Measurements from ENCODE around the gene IFIT1B.

Gene IFIT1B

DNA sequence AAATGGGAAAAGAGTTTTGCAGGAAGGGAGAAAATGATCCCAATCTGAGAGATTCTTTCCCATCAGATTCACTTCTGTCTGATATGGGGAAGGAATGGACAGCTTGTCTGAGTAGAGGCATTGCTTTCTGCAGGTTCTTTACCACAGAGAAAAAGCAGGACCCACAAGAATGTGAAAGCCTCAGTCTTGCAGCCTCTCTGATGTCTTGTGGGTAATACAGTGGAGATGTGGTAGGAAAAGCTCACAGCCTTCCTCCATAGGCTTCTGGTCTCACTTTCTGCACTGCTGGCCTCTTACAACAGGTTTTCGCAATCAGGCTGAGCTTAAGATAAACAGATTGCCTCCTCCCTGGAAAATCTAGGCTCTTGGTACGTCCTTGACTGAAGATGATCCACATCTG, 15.1 kb downstream of the IFIT1B start:
- TF ChIP-seq, protein P1, sequence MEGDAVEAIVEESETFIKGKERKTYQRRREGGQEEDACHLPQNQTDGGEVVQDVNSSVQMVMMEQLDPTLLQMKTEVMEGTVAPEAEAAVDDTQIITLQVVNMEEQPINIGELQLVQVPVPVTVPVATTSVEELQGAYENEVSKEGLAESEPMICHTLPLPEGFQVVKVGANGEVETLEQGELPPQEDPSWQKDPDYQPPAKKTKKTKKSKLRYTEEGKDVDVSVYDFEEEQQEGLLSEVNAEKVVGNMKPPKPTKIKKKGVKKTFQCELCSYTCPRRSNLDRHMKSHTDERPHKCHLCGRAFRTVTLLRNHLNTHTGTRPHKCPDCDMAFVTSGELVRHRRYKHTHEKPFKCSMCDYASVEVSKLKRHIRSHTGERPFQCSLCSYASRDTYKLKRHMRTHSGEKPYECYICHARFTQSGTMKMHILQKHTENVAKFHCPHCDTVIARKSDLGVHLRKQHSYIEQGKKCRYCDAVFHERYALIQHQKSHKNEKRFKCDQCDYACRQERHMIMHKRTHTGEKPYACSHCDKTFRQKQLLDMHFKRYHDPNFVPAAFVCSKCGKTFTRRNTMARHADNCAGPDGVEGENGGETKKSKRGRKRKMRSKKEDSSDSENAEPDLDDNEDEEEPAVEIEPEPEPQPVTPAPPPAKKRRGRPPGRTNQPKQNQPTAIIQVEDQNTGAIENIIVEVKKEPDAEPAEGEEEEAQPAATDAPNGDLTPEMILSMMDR (IDR thresholded peaks at IDR 0.05; ENCODE audit: low read depth, low read length) = no peak
- H3K4me3 ChIP-seq (ENCODE audit: low read depth, low read length) = no peak overlapping the region
- no peaks in the 10 kb centered on the region for H3K9me3 ChIP-seq (ENCODE audit: severe bottlenecking)
- no peaks in the 10 kb centered on the region for H3K27me3 ChIP-seq (ENCODE audit: insufficient read depth, low read depth, severe bottlenecking)
- H3K36me3 ChIP-seq = no peaks in the 10 kb centered on the region
- no peak overlapping the region for H3K27ac ChIP-seq
- no peak for DNase-seq

DNA sequence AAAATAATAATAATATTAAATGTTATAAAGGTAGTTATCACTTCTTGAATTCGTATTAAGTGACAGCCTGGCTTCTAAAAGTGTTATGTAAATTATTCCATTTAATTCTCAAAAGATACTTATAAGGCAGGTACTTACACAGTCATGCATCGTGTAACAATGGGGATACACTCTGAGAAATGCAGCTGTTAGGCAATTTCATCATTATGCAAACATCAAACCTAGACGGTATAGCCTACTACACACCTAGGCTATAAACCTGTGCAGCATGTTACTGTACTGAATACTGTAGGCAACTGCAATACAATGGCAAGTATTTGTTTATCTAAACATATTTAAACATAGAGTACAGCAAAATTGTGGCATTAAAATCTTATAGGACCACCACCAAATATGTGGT, 16.0 kb downstream of the IFIT1B start:
- no peaks in the 10 kb centered on the region for H3K9me3 ChIP-seq (ENCODE audit: severe bottlenecking)
- no peak overlapping the region for H3K4me3 ChIP-seq (ENCODE audit: low read depth, low read length)
- H3K36me3 ChIP-seq = no peaks in the 10 kb centered on the region
- H3K27ac ChIP-seq = no peak overlapping the region
- TF ChIP-seq, protein P1 (IDR thresholded peaks at IDR 0.05; ENCODE audit: low read depth, low read length) = no peak
- no peak for DNase-seq
- H3K27me3 ChIP-seq (ENCODE audit: insufficient read depth, low read depth, severe bottlenecking) = no peaks in the 10 kb centered on the region

DNA sequence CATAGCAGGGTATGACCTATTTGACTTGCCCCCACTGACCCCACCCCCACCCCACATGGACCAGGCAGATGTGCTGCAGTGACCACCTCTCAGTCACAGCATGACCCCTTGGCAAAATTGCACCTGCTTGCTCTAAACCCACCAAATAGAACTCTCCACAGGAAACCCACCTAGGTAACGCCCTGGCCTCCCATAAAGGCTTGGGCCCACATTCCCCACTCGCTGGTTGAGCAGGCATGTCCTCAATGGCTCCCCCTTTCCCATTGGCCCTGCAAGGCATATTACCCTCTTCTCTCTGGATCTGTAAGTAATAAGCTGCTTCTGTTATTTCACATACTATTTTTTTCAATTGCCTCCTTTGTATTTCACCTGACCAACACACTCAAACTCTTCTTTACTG, 17.3 kb downstream of the IFIT1B start:
- Histone ChIP-seq H3K9me3 (ENCODE audit: severe bottlenecking) (no peaks in the 10 kb centered on the region), H3K4me3 (ENCODE audit: low read depth, low read length) (no peak overlapping the region), H3K27me3 (ENCODE audit: insufficient read depth, low read depth, severe bottlenecking) (no peaks in the 10 kb centered on the region), H3K36me3 (no peaks in the 10 kb centered on the region), H3K27ac (no peak overlapping the region)
- no peak for DNase-seq
- TF ChIP-seq, protein P1 (IDR thresholded peaks at IDR 0.05; ENCODE audit: low read depth, low read length) = no peak

DNA sequence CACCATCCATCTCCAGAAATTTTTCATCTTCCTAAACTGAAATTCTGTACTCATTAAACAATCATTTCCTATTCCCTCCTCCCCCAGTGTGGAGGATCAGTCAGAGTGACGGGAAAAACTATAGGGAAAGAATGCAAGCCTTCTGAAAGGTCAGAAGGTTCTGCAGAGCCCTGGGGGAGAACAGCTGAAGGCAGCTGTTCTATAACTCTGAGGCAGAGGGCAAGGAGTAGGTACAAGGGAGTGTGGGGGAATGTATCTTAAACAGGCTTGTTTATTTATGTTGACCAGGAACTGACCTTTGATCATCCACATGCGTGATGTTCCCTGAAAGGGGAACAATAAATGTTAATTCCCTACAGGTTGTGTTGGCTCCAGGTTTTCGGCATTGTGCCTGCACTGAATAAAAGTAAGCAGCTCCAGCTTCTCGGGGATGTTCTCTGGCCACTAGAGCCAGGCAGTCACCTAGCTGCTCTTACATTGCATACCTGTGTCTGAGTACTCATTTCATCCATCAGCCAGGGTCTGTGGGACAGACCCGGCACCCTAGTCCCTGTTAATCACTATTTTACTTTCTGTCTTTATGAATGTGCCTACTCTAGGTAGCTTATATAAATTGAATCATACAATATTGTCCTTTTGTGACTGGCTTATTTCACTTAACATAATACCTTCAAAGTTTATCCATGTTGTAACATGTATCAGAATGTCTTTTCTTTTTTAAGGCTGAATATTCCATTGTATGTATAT, 20.3 kb downstream of the IFIT1B start:
- no peaks in the 10 kb centered on the region for H3K36me3 ChIP-seq
- H3K27me3 ChIP-seq (ENCODE audit: insufficient read depth, low read depth, severe bottlenecking) = no peaks in the 10 kb centered on the region
- H3K4me3 ChIP-seq (ENCODE audit: low read depth, low read length) = no peak overlapping the region
- DNase-seq = no peak
- no peaks in the 10 kb centered on the region for H3K9me3 ChIP-seq (ENCODE audit: severe bottlenecking)
- H3K27ac ChIP-seq = no peak overlapping the region
- TF ChIP-seq, protein P1 (IDR thresholded peaks at IDR 0.05; ENCODE audit: low read depth, low read length) = no peak

DNA sequence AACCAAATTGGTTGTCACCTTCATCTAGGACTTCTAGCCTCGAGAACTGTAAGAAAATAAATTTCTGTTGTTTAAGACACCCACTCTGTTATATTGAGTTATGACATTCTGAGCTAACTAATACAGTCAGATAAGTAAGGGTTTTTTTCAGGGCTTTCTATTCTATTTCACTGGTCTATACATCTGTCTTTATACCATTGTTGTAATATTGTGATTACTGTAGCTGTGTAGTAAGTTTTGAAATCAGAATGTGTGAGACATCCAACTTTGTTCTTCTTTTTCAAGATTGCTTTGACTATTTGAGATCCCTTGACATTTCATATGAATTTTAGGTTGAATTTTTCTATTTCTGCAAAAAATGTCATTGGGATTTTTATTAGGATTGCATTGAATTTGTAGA, 22.1 kb downstream of the IFIT1B start:
- no peak for DNase-seq
- Histone ChIP-seq H3K36me3 (no peaks in the 10 kb centered on the region), H3K27ac (no peak overlapping the region), H3K4me3 (ENCODE audit: low read depth, low read length) (no peak overlapping the region), H3K9me3 (ENCODE audit: severe bottlenecking) (no peaks in the 10 kb centered on the region), H3K27me3 (ENCODE audit: insufficient read depth, low read depth, severe bottlenecking) (no peaks in the 10 kb centered on the region)
- TF ChIP-seq, protein P1 (IDR thresholded peaks at IDR 0.05; ENCODE audit: low read depth, low read length) = no peak

DNA sequence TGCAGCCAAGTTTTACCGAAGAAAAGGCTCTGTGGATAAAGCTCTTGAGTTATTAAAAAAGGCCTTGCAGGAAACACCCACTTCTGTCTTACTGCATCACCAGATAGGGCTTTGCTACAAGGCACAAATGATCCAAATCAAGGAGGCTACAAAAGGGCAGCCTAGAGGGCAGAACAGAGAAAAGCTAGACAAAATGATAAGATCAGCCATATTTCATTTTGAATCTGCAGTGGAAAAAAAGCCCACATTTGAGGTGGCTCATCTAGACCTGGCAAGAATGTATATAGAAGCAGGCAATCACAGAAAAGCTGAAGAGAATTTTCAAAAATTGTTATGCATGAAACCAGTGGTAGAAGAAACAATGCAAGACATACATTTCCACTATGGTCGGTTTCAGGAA, 25.2 kb downstream of the IFIT1B start:
- H3K27me3 ChIP-seq (ENCODE audit: insufficient read depth, low read depth, severe bottlenecking) = no peaks in the 10 kb centered on the region
- no peak overlapping the region for H3K27ac ChIP-seq
- no peaks in the 10 kb centered on the region for H3K9me3 ChIP-seq (ENCODE audit: severe bottlenecking)
- no peak for DNase-seq
- TF ChIP-seq, protein P1 (IDR thresholded peaks at IDR 0.05; ENCODE audit: low read depth, low read length) = no peak
- no peak overlapping the region for H3K4me3 ChIP-seq (ENCODE audit: low read depth, low read length)
- H3K36me3 ChIP-seq = no peaks in the 10 kb centered on the region

Data from WERI-Rb-1 (cell line).